ENCODE data around the gene POLDIP3. TPM values are rescaled to one million over a fixed set of nuclear protein-coding genes. Genes with fewer than 3 reads are reported as not detected.
A peak's percentile ranks its signal among the peaks of the same experiment; 100 is the strongest.
"Not testable (repeated sequence)": the region's sequence is repeated elsewhere in the genome, so short reads cannot be mapped to it uniquely, and the experiment has no call there.

Gene POLDIP3
- total and polyA plus RNA-seq, 2 donors (not counting 1 experiment from before 2014, with no cell fraction given), result 28.2 to 31.0 TPM

DNA sequence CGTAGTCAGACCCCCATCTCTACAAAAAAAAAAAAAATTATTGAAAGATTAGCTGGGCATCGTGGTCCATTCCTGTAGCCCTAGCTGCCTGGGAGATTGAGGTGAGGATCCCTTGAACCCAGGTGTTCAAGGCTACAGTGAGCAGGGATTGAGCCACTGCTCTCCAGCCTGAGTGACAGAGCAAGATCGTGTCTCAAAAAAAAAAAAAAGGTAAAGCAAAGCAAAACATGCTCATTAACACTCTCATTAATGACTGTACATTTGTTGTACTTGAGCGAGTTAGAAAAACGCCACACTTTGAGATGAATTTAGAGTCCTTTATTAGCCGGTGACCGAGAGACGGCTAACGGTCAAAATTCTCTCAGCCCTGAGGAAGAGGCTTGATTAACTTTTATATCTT is 67.1 kb downstream of the POLDIP3 start:
- Histone ChIP-seq H3K27ac (ENCODE audit: insufficient read depth, low read length) (no peak overlapping the region), H2AFZ (ENCODE audit: low read length) (no peak overlapping the region)
- TF ChIP-seq EZH2 (IDR thresholded peaks at IDR 0.05; ENCODE audit: low read length, missing control alignments), result no peak
- TF ChIP-seq, protein P1, sequence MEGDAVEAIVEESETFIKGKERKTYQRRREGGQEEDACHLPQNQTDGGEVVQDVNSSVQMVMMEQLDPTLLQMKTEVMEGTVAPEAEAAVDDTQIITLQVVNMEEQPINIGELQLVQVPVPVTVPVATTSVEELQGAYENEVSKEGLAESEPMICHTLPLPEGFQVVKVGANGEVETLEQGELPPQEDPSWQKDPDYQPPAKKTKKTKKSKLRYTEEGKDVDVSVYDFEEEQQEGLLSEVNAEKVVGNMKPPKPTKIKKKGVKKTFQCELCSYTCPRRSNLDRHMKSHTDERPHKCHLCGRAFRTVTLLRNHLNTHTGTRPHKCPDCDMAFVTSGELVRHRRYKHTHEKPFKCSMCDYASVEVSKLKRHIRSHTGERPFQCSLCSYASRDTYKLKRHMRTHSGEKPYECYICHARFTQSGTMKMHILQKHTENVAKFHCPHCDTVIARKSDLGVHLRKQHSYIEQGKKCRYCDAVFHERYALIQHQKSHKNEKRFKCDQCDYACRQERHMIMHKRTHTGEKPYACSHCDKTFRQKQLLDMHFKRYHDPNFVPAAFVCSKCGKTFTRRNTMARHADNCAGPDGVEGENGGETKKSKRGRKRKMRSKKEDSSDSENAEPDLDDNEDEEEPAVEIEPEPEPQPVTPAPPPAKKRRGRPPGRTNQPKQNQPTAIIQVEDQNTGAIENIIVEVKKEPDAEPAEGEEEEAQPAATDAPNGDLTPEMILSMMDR (conservative IDR thresholded peaks at IDR 0.05 in 1 of 2, IDR thresholded peaks at IDR 0.05 in 1 of 2; ENCODE audit: low read depth in 1 of 2, low read length in 2 of 2), result no peak

DNA sequence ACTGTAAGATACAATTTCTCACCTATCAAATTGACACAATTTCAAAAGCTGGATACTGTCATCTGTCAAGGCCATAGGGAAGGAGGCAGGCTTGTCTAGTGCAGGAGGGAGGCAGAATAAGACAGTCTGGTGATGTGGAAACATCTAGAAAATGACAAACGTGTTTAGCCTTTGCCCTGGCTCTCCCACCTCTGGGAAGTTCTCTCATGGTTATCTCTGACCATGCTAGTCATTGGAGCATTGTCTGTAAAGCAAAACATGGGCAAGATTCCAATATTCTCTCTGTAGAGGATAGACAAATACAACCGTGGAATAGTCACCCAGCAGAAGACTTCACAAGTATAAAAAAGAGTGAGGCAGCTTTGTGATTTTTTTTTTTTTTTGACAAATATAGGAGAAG is 70.0 kb downstream of the POLDIP3 start:
- Histone ChIP-seq H3K27ac (ENCODE audit: insufficient read depth, low read length) (no peak overlapping the region), H2AFZ (ENCODE audit: low read length) (no peak overlapping the region), H3K36me3 (ENCODE audit: control insufficient read depth, insufficient read depth, low read length) (no peaks in the 10 kb centered on the region), H4K20me1 (ENCODE audit: control insufficient read depth, extremely low read depth, insufficient read depth, low read length) (no peaks in the 10 kb centered on the region), H3K27me3 (ENCODE audit: control insufficient read depth, insufficient read depth, low read length) (peaks cover 9% of the 10 kb centered on the region), H3K9me3 (ENCODE audit: control insufficient read depth, insufficient read depth, low read depth, low read length) (no peaks in the 10 kb centered on the region), H3K79me2 (ENCODE audit: control insufficient read depth, insufficient read depth, low read length) (no peaks in the 10 kb centered on the region), H3K4me1 (ENCODE audit: control insufficient read depth, extremely low read depth, insufficient read depth, low read length) (peaks cover 3% of the 10 kb centered on the region), H3K4me2 (ENCODE audit: extremely low read depth, insufficient read depth, low read length) (no peak overlapping the region), H3K9ac (ENCODE audit: insufficient read depth, low read length) (no peak overlapping the region), H3K4me3 (replicated peaks in 1 of 4; ENCODE audit: control extremely low read depth in 1 of 4, insufficient read depth in 1 of 4, low read depth in 3 of 4, low read length in 4 of 4) (no peak overlapping the region)
- TF ChIP-seq, protein P1 (conservative IDR thresholded peaks at IDR 0.05 in 1 of 2, IDR thresholded peaks at IDR 0.05 in 1 of 2; ENCODE audit: low read depth in 1 of 2, low read length in 2 of 2), result no peak
- no peak for TF ChIP-seq EZH2 (IDR thresholded peaks at IDR 0.05; ENCODE audit: low read length, missing control alignments)
- DNase-seq (ENCODE audit: low read depth in 2 of 2), result peak in 1 of 2 donors; percentile 16

More for the DNA sequence above, 67.1 kb downstream of the POLDIP3 start:
- Histone ChIP-seq H3K4me2 (ENCODE audit: extremely low read depth, insufficient read depth, low read length) (no peak overlapping the region), H3K9me3 (ENCODE audit: control insufficient read depth, insufficient read depth, low read depth, low read length) (no peaks in the 10 kb centered on the region), H4K20me1 (ENCODE audit: control insufficient read depth, extremely low read depth, insufficient read depth, low read length) (no peaks in the 10 kb centered on the region), H3K36me3 (ENCODE audit: control insufficient read depth, insufficient read depth, low read length) (no peaks in the 10 kb centered on the region), H3K27me3 (ENCODE audit: control insufficient read depth, insufficient read depth, low read length) (peaks cover 10% of the 10 kb centered on the region), H3K4me1 (ENCODE audit: control insufficient read depth, extremely low read depth, insufficient read depth, low read length) (no peaks in the 10 kb centered on the region), H3K9ac (ENCODE audit: insufficient read depth, low read length) (no peak overlapping the region), H3K4me3 (replicated peaks in 1 of 4; ENCODE audit: control extremely low read depth in 1 of 4, insufficient read depth in 1 of 4, low read depth in 3 of 4, low read length in 4 of 4) (no peak overlapping the region), H3K79me2 (ENCODE audit: control insufficient read depth, insufficient read depth, low read length) (no peaks in the 10 kb centered on the region)
- no peak for DNase-seq (ENCODE audit: low read depth in 2 of 2)

DNA sequence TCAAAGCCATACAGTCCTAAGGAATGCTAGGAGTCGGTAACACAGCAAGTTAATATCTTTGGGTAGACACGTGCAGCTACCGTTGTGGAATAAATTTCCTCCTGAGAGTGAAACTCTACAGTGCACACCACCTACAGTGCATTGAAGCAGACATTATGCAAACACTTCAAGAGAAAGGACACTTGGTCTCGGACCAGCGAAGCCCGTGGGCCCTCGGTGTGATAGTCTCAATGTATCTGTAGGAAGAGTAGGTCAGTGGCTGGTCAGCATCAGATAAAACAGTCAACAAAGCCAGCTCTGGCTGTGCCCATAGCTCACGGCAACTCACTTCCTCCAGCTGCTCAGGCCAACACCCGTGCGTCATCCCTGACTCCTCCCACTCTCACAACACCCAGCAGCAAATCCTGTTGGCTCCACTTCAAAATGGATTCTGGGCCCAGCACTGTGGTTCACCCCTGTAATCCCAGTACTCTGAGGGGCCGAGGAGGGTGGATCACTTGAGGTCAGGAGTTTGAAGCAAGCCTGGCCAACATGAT is 75.4 kb downstream of the POLDIP3 start:
- H4K20me1 ChIP-seq (ENCODE audit: control insufficient read depth, extremely low read depth, insufficient read depth, low read length); H3K4me2 ChIP-seq (ENCODE audit: extremely low read depth, insufficient read depth, low read length); H2AFZ ChIP-seq (ENCODE audit: low read length); H3K79me2 ChIP-seq (ENCODE audit: control insufficient read depth, insufficient read depth, low read length); H3K4me3 ChIP-seq (replicated peaks in 1 of 4; ENCODE audit: control extremely low read depth in 1 of 4, insufficient read depth in 1 of 4, low read depth in 3 of 4, low read length in 4 of 4); H3K9me3 ChIP-seq (ENCODE audit: control insufficient read depth, insufficient read depth, low read depth, low read length); H3K27me3 ChIP-seq (ENCODE audit: control insufficient read depth, insufficient read depth, low read length); H3K9ac ChIP-seq (ENCODE audit: insufficient read depth, low read length); H3K36me3 ChIP-seq (ENCODE audit: control insufficient read depth, insufficient read depth, low read length); H3K4me1 ChIP-seq (ENCODE audit: control insufficient read depth, extremely low read depth, insufficient read depth, low read length): not testable (repeated sequence)
- H3K27ac ChIP-seq (ENCODE audit: insufficient read depth, low read length), result peak overlapping the region; percentile 16
- DNase-seq (ENCODE audit: low read depth in 2 of 2), result peak; percentile 31 to 60

DNA sequence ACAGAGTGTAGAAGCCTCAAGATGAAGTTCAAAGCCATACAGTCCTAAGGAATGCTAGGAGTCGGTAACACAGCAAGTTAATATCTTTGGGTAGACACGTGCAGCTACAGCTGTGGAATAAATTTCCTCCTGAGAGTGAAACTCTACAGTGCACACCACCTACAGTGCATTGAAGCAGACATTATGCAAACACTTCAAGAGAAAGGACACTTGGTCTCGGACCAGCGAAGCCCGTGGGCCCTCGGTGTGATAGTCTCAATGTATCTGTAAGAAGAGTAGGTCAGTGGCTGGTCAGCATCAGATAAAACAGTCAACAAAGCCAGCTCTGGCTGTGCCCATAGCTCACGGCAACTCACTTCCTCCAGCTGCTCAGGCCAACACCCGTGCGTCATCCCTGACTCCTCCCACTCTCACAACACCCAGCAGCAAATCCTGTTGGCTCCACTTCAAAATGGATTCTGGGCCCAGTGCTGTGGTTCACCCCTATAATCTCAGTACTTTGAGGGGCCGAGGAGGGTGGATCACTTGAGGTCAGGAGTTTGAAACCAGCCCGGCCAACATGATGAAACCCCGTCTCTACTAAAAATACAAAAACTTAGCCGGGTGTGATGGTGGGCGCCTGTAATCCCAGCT is 77.4 kb downstream of the POLDIP3 start:
- H3K36me3 ChIP-seq (ENCODE audit: control insufficient read depth, insufficient read depth, low read length); H3K9me3 ChIP-seq (ENCODE audit: control insufficient read depth, insufficient read depth, low read depth, low read length); H3K79me2 ChIP-seq (ENCODE audit: control insufficient read depth, insufficient read depth, low read length); H3K4me3 ChIP-seq (replicated peaks in 1 of 4; ENCODE audit: control extremely low read depth in 1 of 4, insufficient read depth in 1 of 4, low read depth in 3 of 4, low read length in 4 of 4); H3K4me1 ChIP-seq (ENCODE audit: control insufficient read depth, extremely low read depth, insufficient read depth, low read length); H3K9ac ChIP-seq (ENCODE audit: insufficient read depth, low read length); H3K4me2 ChIP-seq (ENCODE audit: extremely low read depth, insufficient read depth, low read length); H4K20me1 ChIP-seq (ENCODE audit: control insufficient read depth, extremely low read depth, insufficient read depth, low read length); H3K27me3 ChIP-seq (ENCODE audit: control insufficient read depth, insufficient read depth, low read length): not testable (repeated sequence)
- H3K27ac ChIP-seq (ENCODE audit: insufficient read depth, low read length), result peak overlapping the region; percentile 54
- peak overlapping the region; percentile 35 for H2AFZ ChIP-seq (ENCODE audit: low read length)
- DNase-seq (ENCODE audit: low read depth in 2 of 2), result peak in 1 of 2 donors; percentile 37

DNA sequence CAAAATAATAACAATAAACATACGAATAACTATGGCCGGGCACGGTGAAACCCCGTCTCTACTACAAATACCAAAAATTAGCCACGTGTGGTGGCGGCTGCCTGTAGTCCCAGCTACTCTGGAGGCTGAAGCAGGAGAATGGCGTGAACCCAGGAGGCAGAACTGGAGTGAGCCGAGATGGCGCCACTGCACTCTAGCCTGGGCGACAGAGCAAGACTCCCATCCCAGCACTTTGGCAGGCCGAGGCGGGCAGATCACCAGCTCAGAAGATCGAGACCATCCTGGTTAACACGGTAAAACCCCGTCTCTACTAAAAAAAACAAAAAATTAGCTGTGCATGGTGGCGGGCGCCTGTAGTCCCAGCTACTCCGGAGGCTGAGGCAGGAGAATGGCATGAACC is 78.0 kb downstream of the POLDIP3 start:
- not testable (repeated sequence) for H3K27ac ChIP-seq (ENCODE audit: insufficient read depth, low read length); H3K79me2 ChIP-seq (ENCODE audit: control insufficient read depth, insufficient read depth, low read length); H3K27me3 ChIP-seq (ENCODE audit: control insufficient read depth, insufficient read depth, low read length); H3K4me1 ChIP-seq (ENCODE audit: control insufficient read depth, extremely low read depth, insufficient read depth, low read length); H3K9ac ChIP-seq (ENCODE audit: insufficient read depth, low read length); H2AFZ ChIP-seq (ENCODE audit: low read length); H3K4me2 ChIP-seq (ENCODE audit: extremely low read depth, insufficient read depth, low read length); H3K9me3 ChIP-seq (ENCODE audit: control insufficient read depth, insufficient read depth, low read depth, low read length); DNase-seq (ENCODE audit: low read depth in 2 of 2); H3K36me3 ChIP-seq (ENCODE audit: control insufficient read depth, insufficient read depth, low read length); H4K20me1 ChIP-seq (ENCODE audit: control insufficient read depth, extremely low read depth, insufficient read depth, low read length); H3K4me3 ChIP-seq (replicated peaks in 1 of 4; ENCODE audit: control extremely low read depth in 1 of 4, insufficient read depth in 1 of 4, low read depth in 3 of 4, low read length in 4 of 4)
